ENCODE measurements around the gene VPS37D.

The VPS37D gene

DNA sequence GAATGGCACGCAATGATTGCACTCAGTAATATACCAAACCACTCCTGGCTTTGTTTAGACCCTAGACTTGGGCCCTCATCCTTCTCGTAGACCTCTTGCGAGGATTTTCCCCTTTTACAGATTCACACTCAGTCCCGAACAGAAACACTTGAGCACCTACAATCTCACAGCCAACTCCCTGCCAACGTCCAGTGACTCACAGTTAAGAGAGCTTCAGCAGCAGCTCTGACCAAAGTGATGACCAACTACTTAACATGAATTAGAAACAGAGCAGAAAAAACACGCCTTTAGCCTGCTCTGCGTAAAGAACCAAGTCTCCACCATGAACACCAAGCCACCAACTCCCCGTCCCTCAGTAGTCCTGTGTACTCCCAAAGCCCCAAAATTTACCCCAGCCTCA lies 13.4 kb downstream of the VPS37D start:
- DNase-seq (ENCODE audit: low read depth): no peak

DNA sequence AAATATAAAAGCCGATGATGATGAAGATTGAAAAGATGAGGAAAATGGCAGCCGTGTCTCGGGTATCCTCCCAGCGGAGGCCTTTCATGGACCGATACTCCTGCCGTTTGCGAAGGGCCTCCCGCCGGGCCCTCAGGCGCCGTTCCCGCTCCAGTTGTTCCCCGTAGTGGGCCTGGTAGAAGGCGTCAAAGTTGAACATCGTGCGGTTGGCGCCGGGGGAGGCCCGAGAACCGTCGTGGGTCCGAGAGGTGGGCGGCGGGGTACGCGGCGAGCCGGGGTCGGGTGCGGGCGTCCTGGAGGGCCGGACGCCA lies 15.1 kb downstream of the VPS37D start:
- no peak for DNase-seq (ENCODE audit: low read depth)

DNA sequence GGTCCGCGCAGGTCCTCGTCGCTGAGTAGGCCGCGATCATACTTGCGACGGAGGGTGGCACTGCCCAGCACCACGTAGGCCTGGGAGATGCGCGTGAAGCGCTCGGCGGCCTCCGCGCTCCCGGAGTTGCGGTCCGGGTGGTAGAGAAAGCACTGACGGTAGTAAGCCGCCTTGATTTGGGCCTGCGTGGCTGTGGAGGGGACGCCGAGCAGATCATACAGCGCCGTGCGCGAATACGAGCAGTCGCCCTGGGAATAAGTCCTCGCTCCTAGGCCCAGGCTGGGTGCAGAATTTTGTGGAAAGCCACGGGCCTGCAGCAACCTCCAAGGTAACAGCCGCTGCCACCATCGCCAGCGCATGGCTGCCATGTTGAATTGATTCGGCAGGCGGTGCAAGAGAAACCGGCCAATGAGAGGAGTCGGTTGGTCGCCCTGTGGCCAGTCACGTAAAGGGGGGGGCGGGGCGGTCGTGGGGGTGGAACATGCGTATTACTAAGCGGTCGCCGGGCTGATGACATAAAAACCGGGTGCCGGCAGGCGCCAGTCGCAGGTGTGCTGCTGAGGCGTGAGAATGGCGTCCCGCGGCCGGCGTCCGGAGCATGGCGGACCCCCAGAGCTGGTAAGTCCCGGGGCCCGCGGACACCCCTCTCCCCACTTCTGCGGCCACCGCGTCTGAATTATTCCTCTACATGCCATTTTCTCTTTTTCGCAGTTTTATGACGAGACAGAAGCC lies 15.6 kb downstream of the VPS37D start, which contains the start of the genes BUD23 and DNAJC30:
TSS of gene BUD23 (plus strand) at position 542 of the 732 bp plus-strand sequence. CDS start at position 571, 29 bp downstream.
TSS of gene DNAJC30 (minus strand) at position 398 of the 732 bp plus-strand sequence. CDS start at position 368, 30 bp downstream.
- peak; percentile 91 for DNase-seq (ENCODE audit: low read depth)

DNA sequence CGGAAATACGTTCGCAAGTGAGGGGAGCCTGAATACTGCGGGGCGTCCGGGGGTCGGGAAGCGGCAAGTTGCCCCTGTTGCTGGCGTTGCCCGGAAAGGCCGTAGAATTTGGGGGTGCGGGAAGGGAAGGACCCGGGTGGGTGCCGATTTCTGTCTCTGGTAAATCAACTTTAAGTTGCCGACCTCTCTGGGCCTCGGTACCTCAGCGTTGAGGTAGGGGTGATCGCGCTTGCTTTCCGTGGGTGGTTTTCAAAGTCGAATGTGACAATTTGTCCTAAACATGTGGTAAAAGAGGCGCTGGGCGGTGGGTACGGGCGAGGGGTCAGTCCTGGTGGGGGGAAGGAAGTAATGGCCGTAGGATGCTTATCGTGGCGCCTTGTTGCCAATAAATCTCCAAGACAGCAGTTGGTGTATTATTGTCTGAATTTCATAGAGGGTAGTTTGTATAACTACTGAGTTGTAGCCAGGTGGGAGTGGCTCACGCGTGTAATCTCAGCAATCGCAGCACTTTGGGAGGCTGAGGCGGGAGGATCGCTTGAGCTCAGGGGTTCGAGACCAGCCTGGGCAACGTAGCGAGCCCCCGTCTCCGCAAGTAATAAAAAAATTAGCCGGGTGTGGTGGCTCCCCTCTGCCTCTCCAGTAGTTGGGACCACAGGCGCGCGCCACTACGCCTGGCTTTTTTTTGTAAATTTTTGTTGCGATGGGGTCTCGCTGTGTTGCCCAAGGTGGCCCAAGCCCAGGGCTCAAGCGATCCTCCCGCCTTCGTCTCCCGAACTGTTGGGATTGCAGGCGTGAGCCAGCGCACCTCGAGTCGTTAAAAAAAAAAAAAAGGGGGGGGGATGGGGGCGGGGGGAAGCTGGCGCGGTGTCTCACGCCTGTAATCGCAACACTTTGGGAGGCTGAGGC lies 16.4 kb downstream of the VPS37D start:
- no peak for DNase-seq (ENCODE audit: low read depth)

DNA sequence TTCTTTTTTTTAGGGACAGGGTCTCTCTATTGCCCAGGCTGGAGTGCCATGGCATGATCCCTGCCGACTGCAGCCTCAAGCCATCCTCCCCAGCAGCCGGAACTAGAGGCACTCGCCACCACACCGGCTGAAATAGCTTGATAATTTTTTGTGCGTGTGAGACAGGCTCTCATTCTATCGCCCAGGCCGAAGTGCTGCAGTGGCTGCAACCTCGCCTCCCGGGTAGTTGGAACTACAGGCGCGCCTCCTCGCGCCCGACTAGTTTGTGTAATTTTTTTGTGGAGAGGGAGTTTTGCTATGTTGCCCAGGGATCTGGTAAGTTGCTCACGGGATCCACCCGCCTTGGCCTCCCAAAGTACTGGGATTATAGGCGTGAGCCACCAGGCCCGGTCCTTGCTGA lies 17.7 kb downstream of the VPS37D start:
- DNase-seq (ENCODE audit: low read depth): no peak

DNA sequence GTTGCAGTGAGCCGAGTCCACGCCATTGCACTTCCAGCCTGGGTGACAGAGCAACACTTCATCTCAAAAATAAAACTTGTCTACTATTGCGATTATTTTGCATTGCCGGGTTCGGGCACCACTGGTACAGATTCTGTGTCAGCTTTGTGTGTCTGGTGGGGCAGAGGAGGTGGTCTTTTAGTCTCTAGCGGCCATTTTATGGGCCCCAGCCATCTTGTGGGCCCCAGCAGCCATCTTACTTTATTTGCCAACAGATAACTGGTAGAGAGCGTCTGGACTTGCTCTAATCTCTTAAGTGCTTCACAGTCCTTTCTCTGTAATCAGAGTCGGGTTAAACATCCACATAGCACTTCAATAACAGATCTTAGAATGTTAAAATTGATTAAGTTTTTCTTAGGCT lies 20.7 kb downstream of the VPS37D start:
- DNase-seq (ENCODE audit: low read depth): no peak

DNA sequence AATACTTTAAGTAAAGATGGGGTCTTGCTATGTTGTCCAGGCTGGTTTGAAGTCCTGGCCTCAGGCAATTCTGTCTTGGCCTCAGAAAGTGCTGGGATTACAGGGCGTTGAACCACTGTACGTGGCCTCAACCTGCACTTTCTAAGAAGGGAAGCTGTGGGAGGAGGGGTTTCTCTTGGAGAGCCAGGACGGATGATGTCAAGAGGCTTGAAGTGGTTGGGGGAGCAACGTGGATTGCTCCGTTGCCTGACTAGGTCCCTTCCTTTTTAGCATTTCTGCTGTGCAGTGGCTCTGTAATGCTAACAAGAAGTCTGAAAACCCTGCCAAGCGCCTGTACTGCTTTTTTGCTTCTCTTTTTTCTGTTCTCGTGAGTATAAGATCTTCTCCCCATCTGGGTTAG lies 23.0 kb downstream of the VPS37D start:
- no peak for DNase-seq (ENCODE audit: low read depth)

DNA sequence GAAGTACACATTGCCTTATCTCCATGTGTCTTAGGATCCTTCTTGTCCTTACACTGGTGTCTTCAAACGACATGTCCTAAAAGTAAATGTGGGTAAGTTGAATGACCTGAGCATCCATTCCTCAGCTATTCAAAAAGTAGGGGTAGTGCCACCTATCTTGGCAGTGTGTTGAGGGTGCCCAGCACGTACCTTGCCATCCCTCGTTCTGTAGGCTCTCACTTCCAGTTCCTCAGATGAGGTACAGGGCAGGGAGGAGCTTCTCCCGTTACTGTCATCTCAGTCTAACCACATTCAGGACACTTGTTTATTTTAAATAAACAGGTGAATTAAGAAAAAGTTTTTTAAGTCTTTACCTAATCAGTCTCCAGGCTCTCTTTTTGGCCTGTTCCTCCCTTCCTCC lies 28.7 kb downstream of the VPS37D start:
- DNase-seq (ENCODE audit: low read depth): no peak

DNA sequence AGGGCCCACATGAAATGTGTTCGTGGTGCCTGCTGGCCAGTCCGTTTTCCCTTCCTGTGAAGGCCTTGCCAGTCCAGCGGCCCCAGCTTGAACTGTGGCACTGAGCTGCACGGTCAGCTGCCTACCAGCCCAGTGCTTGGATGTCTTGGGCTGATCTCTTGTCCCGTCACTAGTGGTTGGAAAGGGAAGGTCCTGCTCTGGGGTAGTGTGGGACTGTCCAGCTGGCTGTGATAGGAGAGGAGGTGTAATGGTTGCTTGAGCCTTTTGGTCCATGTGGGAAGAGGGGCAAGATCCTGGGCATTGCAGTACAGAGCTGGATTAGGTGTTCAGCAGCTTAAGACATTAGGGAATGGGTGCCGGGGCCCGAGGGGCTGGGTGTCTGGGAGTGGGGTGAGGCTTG lies 30.8 kb downstream of the VPS37D start:
- no peak for DNase-seq (ENCODE audit: low read depth)

DNA sequence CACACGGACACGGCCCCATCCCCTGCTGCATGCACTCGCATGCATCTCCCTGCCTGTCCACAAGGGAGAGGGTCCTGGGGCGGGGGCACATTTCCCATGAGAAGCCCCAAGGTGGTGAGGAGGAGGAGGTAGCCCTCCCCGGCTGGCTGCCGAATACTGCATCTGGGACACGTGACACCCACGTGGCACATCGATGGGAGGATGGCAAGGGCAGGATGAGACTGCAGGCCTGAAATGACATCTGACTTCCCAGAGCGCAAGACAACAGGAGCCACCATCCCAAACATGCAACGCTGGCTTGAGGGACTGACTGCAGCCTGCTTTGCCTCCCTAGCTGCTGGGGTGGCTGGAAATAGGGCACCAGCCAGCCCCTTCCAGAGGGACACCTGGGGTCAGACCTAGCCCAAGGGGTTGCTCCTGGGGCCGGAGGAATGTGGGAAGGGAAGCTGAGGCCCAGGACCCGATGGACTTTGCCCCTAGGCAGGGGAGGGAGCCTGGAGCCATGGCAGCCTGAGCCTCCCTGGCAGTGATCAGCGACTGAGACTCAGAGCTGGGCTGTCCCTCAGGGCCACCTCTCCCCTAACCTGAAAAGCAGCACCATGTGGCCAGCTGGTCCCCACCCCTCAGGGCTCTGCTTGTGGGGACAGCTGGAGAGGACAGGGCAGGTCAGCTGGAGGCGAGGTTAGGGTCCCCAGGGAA lies 31.9 kb downstream of the VPS37D start:
- DNase-seq (ENCODE audit: low read depth): no peak

DNA sequence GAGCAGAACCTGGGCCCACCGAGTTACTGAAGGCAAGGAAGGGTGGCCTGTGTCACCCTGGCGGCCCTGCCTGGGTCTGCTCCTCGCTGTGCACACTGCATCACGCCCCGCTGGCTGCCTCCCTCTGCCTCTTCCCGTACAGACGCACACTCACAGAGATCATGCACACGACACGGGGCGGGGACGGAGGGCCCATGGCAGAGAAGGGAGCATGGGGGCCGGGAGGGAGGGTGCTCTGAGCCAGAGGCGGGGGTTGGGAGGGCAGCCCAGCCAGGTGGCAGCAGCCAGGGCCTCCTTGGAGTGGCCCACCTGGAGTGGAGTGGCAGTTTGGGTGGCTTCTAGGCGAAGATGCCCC lies 32.4 kb downstream of the VPS37D start:
- DNase-seq (ENCODE audit: low read depth): no peak

DNA sequence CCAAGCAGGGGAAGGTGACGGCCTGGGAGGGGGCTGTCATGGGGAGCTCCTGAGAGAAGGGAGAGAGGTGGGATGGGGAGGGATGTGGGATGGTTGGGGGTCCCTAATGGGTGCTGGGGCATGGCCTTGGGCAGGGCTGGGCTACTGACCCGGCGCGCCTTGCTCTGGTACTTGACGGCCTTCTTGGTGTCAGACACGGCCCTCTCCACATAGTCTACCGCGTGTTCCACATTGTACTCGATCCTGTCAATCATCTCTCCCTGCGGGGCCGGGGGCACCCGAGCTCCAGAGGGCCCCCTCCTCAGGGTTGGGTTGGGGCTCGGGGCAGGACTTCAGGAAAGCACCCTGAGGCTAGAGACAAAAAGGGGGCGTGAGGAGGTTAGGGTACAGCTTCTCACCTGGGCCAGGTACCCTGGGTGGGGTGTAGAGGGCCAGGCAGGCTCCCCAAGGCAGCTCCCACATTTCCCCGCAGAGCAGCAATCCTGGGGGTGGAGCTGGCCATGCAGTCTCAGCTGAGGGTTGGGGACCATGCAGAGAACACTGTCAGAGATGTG lies 33.0 kb downstream of the VPS37D start:
- no peak for DNase-seq (ENCODE audit: low read depth)

DNA sequence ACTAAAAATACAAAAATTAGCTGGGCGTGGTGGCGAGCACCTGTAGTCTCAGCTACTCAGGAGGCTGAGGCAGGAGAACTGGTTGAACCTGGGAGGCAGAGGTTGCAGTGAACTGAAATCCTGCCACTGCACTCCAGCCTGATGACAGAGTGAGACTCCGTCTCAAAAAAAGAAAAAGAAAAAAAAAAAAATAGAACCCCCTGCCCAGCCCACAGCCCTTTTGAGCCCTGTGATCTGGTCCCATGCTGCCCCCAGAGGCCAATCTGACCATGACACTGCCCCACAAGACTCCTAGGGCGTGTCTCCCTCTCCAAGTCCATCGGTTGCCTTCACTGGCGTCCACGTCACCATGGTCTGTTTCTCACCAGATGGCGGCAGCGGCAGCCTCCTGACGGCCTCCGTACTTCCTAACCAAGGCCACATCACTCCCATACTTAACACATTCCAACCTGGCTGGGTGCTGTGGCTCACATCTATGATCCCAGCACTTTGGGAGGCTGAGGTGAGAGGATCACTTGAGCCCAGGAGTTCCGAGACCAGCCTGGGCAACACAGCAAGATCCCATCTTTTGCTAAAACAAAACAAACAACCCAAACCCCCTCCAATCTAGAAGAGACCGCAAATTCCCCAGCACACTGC lies 33.8 kb downstream of the VPS37D start:
- DNase-seq (ENCODE audit: low read depth): no peak

DNA sequence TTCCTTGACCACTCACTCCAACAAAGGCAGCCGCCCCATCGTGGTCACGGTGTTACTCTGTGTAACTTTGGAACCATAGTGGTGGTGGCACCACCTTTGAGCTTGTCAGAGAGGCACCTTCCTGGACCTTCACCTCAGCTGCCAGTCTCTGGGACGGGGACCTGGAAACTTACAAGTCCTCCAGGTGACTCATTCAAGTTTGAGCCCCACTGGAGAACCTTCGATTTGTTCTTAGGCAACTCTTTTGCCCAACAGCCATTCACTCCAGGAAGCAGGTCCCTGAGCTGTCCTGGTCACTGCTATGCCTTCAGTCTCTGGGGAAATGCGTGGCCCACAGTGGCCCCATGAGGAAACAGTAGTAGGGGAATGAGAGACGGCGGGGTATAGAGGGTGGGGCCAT lies 34.6 kb downstream of the VPS37D start:
- DNase-seq (ENCODE audit: low read depth): no peak

DNA sequence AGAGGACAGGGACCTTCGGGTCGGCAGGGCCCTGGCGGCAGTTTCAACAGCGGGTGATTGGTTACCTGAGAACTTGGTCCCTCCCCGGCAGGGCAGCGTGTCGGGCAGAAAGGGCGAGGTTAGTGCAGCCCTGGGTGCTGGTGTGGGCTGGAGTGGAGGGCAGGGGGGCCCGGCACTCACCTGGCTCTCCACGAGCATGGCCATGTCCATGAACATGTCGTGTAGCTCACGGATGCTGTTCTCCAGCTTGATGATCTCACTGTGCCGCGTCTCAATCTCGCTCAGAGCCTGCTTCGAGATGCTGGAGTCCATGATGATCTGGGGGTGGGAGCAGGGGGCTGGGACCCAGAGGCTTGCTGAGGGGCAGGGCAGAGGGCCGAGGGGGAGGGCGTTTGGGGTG lies 35.0 kb downstream of the VPS37D start:
- DNase-seq (ENCODE audit: low read depth): no peak

DNA sequence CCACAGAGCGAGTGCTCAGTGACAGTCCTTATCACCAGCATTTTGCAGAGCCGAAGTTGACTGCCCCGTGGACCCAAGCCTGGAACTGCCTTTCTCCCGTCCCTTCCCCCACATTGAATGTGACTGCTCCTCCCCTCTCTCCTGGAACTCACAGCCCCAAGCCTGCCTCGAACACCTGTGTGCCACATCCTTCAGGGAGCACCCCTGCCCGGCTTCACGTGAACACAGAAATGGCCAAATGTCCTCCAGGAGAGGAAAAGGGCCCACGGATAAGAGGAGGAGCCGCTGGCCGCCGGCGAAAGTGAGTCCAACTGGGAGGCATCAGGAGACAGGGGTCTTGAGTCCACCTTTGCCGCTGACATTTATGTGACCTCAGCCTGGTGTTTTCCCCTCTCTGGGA lies 35.6 kb downstream of the VPS37D start:
- DNase-seq (ENCODE audit: low read depth): no peak

DNA sequence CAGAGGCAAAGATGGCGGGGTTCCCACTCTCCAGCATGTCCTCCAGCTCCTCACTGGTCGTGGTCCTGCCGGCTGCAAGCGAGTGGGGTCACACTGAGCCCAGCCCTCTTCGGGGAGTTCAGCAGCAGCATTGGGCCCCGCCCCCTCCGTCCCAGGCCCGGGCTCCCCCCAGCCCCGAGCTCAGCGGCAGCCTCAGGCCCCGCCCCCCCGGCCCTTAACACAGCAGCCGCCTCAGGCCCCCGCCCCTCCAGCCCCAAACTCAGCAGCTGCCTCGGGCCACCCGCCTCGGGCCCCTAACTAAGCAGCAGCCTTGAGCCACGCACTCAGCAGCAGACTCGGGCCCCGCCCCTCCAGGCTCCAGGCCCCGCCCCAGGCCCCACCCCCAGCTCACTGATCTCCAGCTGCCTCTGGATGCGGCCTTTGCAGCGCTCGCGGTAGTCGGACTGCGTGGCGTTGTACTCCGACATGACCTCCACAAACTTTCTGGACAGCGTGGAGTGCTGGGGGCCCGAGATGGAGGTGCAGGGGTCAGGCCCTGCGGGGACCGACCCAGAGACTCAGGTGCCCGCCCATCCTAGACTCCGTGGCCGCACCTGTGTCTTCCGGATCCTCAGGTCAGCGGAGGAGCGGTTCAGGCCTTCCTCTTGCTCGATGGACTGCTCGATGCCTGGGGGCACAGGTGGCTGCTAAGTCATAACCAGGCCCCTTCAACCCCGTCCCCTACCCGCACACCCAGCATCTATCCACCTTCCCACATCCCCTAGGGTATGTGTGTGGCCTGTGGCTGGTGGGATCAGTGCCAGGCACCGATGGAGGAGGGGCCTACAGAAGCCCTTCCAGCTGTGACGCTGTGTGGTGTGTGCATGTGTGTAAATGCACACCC lies 36.4 kb downstream of the VPS37D start:
- DNase-seq (ENCODE audit: low read depth): no peak

DNA sequence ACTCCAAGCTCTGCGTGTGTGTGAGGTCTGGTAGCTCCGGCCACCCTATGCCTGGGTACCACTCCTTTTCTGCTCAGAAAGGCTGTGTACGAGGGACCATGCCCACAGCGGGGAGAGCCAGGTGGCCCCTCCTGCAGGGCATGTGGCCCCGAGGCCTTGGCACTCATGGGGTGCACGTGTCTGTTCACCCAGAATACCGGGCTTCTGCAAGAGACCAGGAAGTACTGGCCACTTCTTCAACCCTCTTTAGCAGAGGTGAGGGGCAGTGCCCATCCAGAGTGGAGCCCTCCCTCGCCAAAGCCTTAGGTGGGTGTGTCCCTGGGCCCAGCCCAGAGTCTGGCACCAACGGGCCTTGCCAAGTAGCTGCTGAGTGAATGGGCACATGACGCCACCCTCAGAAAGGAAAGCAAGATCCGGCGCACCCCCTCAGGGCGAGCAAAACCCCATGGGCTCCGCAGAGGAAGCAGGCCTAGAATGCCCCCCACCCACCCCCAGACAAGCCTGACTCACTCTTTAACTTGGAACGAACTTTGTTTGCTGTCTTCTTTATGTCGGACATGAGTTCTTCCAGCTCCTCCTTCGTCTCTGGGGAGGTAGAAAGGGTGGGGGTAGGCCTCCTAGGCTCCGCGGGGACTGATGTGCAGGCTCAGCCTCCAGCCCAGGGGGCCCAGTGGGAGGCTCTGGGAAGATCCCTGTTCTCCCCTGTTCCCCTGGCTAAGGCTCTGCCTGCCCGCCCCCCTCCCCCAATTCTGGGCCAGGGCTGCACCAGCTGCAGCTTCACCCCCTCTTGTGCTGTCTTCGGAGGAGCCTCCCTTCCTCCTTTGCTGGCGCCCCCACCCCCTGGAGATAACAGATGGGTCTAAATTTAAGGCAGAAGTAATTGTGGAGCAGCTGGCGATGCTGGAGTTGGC lies 37.3 kb downstream of the VPS37D start:
- no peak for DNase-seq (ENCODE audit: low read depth)

DNA sequence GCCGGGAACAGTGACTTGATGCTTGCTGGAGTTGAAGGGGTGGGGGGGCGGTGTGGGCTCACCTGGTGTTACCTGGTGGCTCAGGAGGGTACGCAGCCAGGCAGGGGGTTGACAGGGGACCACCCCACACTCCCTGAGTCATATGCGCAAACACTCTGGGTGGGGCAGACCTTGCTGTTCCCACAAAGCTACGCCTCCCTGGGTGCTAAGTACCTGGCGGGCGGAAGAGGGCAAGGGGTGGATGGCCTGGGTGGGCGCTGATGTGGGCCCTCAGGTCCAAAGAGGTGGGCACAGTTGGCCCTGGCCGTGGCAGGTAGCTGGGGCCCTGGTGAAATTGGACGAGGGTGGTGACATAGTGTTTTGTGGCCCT lies 37.9 kb downstream of the VPS37D start:
- DNase-seq (ENCODE audit: low read depth): no peak
